Measurements from ENCODE around the gene GRK1.

GRK1 gene

DNA sequence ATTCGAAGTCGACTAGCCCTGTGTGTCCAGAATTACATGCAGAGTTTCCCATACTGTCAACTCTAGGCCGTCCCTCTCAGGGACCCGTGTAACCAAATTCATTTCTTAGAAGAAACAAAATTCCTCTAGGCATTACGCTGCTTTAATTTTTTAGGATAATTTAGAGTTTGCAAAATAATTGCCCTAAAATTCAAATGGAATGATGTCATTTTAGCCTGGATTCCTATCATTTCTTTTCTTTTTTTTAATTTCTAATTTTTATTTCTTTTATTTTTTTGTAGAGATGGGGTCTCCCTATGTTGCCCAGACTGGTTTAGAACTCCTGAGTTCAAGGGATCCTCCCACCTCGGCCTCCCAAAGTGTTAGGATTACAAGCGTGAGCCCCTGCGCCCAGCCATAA is 7.7 kb upstream of the GRK1 start:
- in situ Hi-C loops (cut with MboI; ENCODE audit: low pct_unique_long_range_greater_than_20kb, low sequenced_read_pairs) = no loop called here
- DNase-seq = no peak

DNA sequence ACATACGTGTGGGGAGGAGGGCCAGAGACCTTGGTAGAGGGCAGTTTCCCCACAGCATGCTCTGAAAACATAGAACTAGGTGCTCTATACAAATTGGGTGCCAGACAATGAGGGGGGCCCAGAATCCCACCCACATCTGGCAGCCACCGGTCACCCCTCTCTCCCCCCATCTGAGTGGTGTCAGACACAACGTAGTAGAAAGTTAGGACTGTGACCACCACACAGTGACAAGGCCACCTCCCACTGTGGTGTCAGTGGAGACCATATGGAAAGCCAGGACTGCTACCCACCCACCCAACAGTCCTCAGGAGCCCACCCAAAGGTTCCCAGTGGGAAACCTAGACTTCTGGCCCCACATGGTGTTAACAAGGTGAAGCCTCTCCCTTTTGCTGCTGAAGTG is 7.0 kb upstream of the GRK1 start:
- in situ Hi-C loops (cut with MboI; ENCODE audit: low pct_unique_long_range_greater_than_20kb, low sequenced_read_pairs) = no loop called here
- DNase-seq = no peak

DNA sequence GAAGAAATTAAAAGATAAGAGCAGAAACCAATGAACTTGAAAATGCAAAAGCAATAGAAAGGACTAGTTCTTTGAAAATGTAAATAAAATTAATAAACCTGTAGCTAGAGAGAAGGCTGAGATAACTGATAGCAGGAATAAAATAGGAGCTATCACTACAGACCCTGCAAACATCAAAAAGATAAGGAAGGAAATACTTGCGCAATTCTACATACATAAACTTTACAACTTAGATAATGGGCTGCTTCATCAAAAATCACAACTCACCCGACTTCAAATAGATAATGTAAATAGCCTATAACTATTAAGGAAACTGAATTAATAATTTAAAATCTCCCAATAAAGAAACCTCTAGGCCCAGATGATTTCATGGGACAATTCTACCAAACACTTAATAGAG is 5.5 kb upstream of the GRK1 start:
- in situ Hi-C loops (cut with MboI; ENCODE audit: low pct_unique_long_range_greater_than_20kb, low sequenced_read_pairs) = no loop called here
- DNase-seq = no peak

DNA sequence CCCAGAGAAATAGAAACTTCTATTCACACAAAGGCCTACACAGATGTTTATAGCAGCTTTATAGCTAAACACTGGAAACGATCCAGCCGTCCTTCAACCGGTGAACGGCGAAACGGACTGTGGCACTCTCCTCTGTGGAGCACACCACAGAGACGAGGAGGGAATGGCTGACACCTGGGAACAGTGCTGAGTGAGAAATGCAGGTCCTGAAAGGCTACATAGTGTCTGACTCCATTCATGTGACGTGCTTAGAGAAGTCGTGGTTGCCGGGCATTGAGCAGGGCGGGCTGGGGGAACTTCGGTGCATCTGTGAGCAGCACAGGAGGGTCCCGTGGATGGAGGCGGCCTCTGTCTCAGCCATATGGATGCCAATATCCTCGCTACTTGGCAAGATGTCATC is 3.1 kb upstream of the GRK1 start:
- in situ Hi-C loops (cut with MboI; ENCODE audit: low pct_unique_long_range_greater_than_20kb, low sequenced_read_pairs) = no loop called here
- no peak for DNase-seq

DNA sequence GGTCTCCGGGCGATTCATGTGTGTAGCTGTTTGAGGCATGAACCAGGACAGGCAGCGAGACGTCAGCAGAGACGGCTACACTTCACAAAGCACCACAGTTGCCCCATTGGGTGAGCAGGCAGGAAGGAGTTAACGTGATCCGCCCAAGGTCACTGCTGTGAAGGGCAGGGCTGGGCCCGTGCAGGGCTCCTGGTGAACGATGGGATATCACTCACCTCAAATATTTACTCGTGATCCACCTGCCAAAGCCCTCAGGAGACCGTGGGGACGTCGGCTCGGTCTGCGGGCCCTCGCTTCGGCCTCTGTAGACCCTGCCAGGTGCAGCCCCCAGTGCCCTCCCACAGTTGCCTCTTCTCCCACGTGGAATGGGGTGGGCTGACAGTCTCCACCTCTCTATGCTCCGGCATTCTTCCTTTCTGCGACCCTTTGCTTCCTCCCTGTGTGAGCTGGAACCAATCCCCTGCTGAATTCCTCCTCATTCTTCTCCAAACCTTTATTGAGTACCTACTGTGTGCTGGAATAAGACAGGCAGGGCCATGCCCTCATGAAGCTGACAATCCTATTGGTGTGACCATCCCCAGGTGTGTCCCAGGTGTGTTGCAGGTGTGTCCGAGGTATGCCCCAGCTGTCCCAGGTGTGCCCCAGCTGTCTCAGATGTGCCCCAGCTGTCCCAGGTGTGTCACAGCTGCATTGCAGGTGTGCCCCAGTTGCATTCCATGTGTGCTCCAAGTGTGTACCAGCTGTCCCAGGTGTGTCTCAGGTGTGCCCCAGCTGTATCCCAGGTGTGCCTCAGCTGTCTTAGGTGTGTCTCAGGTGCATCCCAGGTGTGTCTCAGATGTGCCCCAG is 2.0 kb upstream of the GRK1 start:
- in situ Hi-C loops (cut with MboI; ENCODE audit: low pct_unique_long_range_greater_than_20kb, low sequenced_read_pairs) = no loop called here
- no peak for DNase-seq

DNA sequence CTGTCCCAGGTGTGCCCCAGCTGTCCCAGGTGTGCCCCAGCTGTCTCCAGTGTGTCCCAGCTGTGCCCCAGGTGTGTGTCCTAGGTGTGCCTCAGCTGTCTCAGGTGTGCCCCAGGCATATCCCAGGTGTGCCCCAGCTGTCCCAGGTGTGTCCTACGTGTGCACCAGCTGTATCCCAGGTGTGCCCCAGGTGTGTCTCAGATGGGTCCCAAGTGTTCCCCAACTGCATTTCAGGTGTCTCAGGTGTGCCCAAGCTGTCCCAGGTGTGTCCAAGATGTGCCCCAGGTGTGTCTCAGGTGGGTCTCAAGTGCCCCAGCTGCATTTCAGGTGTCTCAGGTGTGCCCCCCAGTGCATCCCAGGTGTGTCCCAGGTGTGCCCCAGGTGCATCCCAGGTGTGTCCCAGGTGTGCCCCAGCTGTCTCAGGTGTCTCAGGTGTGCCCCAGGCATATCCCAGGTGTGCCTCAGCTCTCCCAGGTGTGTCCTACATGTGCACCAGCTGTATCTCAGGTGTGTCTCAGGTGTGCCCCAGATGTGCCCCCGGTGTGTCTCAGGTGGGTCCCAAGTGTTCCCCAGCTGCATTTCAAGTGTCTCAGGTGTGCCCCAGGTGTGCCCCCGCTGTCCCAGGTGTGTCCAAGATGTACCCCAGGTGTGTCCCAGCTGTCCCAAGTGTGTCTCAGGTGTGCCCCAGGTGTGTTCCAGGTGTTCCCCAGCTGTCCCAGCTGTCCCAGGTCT is 1.3 kb upstream of the GRK1 start:
- in situ Hi-C loops (cut with MboI; ENCODE audit: low pct_unique_long_range_greater_than_20kb, low sequenced_read_pairs) = no loop called here
- no peak for DNase-seq

DNA sequence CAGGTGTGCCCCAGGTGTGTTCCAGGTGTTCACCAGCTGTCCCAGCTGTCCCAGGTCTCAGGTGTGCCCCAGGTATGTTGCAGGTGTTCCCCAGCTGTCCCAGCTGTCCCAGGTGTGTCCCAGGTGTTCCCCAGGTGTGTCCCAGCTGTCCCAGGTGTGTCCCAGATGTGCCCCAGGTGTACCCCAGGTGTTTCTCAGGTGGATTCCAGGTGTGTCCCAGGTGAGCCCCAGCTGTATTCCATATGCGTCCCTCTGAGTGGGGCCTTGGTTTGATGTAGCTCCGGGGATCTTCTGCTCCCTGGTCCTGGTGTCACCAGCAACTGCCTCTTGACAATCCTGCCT is 719 bp upstream of the GRK1 start:
- in situ Hi-C loops (cut with MboI; ENCODE audit: low pct_unique_long_range_greater_than_20kb, low sequenced_read_pairs) = no loop called here
- no peak for DNase-seq

DNA sequence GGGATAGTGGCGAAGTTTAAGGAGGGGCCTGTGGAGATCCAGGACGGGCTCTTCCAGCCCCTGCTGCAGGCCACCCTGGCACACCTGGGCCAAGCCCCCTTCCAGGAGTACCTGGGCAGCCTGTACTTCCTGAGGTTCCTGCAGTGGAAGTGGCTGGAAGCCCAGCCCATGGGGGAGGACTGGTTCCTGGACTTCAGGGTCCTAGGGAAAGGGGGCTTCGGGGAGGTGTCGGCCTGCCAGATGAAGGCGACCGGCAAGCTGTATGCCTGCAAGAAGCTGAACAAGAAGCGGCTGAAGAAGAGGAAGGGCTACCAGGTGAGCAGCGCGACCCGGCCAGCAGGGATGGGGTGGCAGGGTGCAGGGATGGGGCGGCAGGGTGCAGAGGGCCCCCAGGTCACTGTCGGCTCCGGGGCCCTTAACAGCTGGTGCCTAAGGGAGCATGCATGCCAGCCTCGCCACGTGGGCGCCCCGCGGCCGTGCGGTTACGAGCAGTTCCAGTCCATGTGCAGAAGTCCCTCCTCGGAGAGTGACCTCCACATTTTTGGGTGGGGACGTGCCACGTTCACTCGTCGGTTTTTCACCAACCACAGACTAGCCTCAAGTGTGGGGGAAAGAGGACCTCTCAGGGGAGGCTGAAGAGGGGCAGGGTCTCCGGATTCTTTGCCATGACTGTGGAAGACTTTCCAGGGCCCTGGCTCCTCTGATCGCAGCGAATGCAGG is 912 bp downstream of the GRK1 start:
- in situ Hi-C loops (cut with MboI; ENCODE audit: low pct_unique_long_range_greater_than_20kb, low sequenced_read_pairs) = no loop called here
- DNase-seq = no peak

DNA sequence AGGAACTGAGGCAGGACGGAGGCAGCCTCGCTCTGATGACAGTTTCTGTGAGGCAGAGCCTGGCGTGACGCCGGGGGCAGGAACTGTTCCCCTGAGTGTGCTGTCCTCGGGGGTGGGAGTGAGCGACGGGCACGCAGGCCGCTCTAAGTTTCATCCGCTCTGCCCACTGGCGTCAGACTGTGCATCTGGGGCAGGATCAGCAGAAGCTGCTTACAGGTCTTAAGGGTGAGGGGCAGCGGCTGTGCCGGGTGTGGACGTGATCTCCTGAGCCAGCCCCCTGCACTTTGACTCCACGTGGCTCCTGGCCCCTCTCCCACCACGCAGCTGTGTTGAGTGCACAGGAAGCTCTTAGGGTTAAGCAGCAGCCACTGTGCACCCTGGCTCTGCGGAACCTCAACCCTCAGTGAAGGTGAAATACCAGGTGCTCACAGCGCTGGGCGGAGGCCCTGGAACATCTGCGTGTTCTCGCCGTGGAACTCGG is 1.5 kb downstream of the GRK1 start:
- DNase-seq = no peak
- in situ Hi-C loops (cut with MboI; ENCODE audit: low pct_unique_long_range_greater_than_20kb, low sequenced_read_pairs) = no loop called here

DNA sequence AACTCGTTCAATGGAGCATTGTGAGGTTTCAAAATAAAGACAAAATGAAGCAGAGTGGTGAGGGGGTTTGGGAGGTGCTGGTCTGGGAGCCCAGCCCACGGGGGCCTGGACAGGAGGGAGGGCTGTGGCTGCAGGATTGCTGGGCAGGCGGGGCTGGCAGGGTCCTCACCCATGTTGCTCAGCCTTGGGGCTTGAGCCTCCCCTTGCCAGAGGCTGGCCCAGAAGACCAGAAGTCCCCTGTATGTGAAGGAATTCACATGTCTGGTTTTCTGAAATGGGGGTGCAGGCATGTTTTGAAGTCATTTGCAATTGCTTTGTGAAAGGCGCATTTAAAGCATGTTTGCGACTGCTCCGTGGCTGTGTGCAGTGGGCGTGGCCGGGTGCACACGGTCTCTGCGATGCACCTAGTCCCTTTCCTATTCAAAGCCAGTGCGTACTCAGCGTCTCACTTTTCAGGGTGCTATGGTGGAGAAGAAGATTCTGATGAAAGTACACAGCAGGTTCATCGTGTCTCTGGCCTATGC is 2.3 kb downstream of the GRK1 start:
- no peak for DNase-seq
- in situ Hi-C loops (cut with MboI; ENCODE audit: low pct_unique_long_range_greater_than_20kb, low sequenced_read_pairs) = no loop called here

DNA sequence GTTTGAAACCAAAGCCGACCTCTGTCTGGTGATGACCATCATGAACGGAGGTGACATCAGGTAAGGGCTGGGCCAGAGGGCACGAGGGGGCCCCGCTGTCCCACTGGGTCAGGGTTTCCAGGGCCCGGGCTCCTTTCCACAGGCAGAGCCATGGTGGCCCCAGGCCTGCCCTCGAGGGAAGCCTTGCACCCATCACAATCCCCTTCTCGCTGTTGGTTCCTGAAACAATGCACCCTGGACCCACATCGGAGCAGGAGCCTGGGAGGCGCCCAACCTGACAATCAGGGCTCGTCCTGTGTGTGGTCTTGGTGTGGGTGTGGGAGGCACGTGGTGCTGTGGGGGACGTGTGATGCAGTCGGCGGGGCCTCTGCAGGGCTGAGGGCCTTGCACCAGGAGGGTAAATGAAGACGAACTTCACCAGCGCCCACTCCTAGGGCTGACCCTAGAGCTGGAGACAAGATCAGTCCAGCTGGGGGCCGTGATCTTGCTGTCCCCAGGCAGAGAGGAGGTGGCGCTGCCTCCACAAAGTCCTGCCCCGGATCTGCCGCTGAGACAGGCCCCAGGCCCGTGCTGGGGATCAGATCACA is 2.8 kb downstream of the GRK1 start:
- no peak for DNase-seq
- in situ Hi-C loops (cut with MboI; ENCODE audit: low pct_unique_long_range_greater_than_20kb, low sequenced_read_pairs) = no loop called here

DNA sequence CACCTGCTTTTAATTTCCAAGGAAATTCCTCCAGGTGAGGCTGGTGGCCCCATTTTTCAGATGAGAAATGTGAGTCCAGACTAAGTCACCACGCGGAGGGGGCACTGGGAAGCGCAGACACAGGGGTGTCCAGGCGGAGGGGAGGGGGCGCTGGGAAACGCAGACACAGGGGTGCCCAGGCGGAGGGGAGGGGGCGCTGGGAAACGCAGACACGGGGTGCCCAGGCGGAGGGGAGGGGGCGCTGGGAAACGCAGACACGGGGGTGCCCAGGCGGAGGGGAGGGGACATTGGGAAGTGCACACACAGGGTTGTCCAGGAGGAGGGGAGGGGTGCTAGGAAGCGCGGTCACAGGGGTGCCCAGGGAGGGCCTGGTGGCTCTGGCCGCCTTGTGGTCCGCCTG is 3.5 kb downstream of the GRK1 start:
- DNase-seq = no peak
- in situ Hi-C loops (cut with MboI; ENCODE audit: low pct_unique_long_range_greater_than_20kb, low sequenced_read_pairs) = no loop called here

DNA sequence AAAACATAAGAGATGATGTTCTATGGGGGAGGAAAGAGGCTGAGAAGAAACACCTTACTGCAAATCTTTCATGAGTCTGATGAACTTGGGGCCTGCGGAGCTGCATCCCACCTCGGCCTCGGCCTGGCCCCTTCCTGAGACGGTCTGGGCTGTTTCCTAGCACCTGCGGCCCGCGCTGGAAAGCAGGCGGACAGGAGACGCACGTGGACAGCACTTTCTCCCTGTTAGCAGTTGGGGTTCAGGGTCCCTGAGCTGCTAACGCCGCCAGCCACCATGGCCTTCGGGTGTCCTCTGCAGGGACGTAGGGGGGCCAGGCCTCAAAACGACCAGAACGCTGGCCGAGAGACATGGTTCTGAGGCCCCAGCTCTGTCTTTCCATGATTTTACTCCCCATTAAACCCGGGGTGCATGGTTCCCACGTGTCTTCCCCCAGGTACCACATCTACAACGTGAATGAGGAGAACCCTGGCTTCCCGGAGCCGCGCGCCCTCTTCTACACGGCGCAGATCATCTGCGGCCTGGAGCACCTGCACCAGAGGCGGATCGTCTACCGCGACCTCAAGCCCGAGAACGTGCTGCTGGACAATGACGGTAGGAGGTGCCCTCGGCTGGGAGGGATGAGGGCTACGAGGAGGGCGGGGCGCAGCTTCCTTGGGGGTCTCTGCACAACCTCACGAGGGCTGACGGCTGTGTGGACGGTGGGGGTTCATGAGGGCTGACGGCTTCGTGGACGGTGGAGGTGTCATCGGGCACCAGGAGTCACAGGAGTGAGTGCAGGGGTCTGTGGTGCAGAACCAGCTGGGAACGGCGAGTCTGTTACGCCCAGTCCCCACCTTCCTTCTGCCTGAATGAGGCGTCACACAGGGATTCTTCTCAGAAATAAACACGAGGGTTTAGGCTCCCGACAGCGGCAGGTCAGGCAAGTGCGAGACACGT is 4.3 kb downstream of the GRK1 start:
- in situ Hi-C loops (cut with MboI; ENCODE audit: low pct_unique_long_range_greater_than_20kb, low sequenced_read_pairs) = no loop called here
- no peak for DNase-seq

DNA sequence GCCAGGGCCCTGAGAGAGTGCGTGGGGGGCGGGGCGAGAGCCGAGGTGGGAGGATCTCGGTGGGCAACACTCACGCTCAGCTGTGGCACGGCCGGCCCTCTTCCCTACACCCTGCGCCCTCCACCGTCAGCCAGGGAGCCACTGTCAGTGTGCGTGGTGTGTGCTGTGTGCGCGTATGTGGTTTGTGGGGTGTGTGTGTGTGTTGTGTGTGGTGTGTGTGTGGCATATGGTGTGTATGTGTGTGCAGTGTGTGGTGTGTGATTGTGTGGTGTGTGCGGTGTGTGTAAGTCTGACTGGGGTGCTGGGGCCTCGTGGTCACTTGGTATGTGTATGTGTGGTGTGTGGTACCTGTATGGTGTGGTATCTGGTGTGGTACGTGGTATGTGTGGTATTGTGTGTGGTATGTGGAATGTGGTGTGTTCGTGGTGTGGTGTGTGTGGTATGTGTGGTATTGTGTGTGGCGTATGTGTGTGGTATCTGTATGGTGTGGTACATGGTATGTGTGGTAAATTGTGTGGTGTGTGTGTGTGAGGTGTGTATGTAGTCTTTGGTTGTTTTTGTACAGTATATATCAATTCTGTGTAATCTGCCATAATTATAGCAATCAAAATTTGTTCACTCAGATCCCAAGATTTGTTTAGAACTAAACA is 5.1 kb downstream of the GRK1 start:
- no peak for DNase-seq
- in situ Hi-C loops (cut with MboI; ENCODE audit: low pct_unique_long_range_greater_than_20kb, low sequenced_read_pairs) = no loop called here

DNA sequence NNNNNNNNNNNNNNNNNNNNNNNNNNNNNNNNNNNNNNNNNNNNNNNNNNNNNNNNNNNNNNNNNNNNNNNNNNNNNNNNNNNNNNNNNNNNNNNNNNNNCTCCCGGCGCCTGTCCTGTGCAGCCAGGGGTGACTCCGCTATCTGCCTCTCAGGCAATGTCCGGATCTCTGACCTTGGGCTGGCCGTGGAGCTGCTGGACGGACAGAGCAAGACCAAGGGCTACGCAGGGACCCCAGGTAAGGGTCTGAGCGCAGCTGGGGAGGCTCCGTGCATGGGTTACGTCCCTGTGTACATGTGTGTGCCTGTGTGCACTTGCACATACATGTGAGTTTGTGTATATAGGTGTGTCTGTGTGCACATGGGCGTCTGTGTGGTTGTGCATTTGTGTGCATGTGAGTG is 55.9 kb downstream of the GRK1 start:
- DNase-seq = no peak
- in situ Hi-C loops (cut with MboI; ENCODE audit: low pct_unique_long_range_greater_than_20kb, low sequenced_read_pairs) = no loop called here

DNA sequence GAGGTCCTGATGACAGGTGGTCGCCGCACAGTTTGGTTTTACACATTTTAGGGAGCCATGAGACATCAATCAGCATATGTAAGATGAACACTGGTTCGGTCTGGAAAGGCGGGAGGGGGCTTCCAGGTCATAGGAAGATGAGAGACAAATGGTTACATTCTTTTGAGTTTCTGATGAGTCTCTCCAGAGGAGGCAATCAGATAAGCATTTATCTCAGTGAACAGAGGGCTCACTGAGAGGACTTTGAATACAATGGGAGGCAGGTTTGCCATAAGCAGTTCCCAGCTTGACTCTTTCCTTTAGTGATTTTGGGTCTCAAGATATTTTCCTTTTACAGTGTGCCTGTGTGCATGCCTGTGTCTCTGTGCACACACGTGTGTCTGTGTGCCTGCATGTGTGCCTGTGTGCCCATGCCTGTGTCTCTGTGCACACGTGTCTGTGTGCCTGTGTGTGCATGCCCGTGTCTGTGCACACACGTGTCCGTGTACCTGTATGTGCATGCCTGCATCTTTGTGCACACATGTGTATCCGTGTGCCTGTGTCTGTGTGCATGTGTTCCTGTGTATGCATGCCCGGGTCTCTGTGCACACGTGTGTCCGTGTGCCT is 56.5 kb downstream of the GRK1 start:
- in situ Hi-C loops (cut with MboI; ENCODE audit: low pct_unique_long_range_greater_than_20kb, low sequenced_read_pairs) = no loop called here
- no peak for DNase-seq

DNA sequence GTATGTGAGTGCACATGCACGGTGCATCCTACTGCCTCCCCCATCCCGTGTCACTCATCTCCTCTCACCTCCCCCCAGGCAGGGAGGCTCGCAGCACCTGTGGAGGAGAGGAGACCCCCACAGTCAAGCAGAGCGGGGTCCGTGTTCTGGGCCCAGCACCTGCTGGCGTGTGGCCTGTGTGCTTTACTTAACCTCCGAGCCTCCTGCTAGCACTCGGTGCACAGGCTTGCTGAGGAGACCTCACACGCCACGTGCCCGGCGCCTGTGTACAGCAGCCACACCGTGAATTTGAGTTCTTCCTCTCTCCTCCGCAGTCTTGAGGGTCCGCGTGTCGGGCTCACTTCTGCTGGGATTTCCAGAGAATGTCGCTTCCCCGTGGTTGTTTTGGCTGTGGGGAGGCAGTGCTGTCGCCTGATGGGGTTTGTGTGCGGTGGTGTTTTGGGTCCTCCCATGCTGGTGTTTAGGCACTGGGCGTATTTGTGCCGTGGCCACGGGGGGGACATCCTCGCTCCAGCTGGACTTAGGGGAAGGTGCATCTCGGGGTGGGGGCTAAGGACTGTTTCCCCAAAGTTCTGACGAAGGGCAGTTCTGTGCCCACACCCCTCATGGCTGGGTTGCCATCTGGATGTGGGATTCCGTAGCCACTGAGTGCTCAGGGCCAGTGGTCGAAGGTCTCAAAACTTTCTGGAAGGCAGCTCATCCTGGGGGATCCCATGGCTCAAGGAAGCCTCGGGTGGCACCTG is 57.2 kb downstream of the GRK1 start:
- in situ Hi-C loops (cut with MboI; ENCODE audit: low pct_unique_long_range_greater_than_20kb, low sequenced_read_pairs) = no loop called here

More for the DNA sequence above, 57.2 kb downstream of the GRK1 start:
- no peak for DNase-seq
